Left lung (tissue), 10 donors: ENCODE results near the gene NOXO1. TPM values are rescaled to one million over a fixed set of nuclear protein-coding genes. Genes with fewer than 3 reads are reported as not detected.

Experiments used
- ATAC-seq: fragments of 200-7000 bp; cut with Tn5 transposase; one replicate; pipeline ENCODE4 v1.9.1; 2020; ENCODE audit warnings: moderate library complexity
- DNase-seq, 4 donors: peaks; one replicate each; pipeline ENCODE4 v3.0.0-alpha.2; 2013 to 2020
- H3K27ac ChIP-seq, 2 donors: fragments of 200-600 bp; sonication (generic) in 1 of 2; one replicate each; pipeline versions ENCODE4 v1.5.0 to v1.8.0; 2020 to 2021
- H3K27me3 ChIP-seq, 2 donors: fragments of 200-600 bp; sonication (generic) in 1 of 2; one replicate each; pipeline versions ENCODE4 v1.5.0 to v1.8.0; 2020 to 2021
- H3K36me3 ChIP-seq, 2 donors: fragments of 200-600 bp; sonication (generic) in 1 of 2; one replicate each; pipeline versions ENCODE4 v1.5.0 to v1.8.0; 2020 to 2021
- H3K4me1 ChIP-seq, 2 donors: fragments of 200-600 bp; one replicate each; pipeline ENCODE4 v1.8.0; 2021
- H3K4me3 ChIP-seq, 2 donors: fragments of 200-600 bp; sonication (generic) in 1 of 2; one replicate each; pipeline versions ENCODE4 v1.5.0 to v1.8.0; 2020 to 2021; ENCODE audit warnings: mild to moderate bottlenecking in 1 of 2
- H3K9me3 ChIP-seq, 2 donors: fragments of 200-600 bp; sonication (generic) in 1 of 2; one replicate each; pipeline versions ENCODE4 v1.5.0 to v1.8.0; 2020 to 2021
- intact Hi-C, 2 donors: fragments of 100-400 bp; cut with DNase I; formaldehyde crosslinking; loops; one replicate each; pipeline versions ENCODE4 v1.11.2 to v1.14.2; 2022
- polyA plus RNA-seq, 6 donors: library from polyadenylated mRNA; unstranded; fragments of 120-200 nt; gene quantifications; one replicate each; pipeline ENCODE4 v1.2.1, GENCODE V29; 2013; ENCODE audit not compliant: insufficient read length in 6 of 6
- total RNA-seq, 2 donors: library from RNA; stranded (reverse); fragmentation: NEBNext Ultra II Directional; extraction: Animal tissue kit (Norgen Biotek cat#: 25700); gene quantifications; one replicate each; pipeline ENCODE4 v1.2.1, GENCODE V29; 2021
- TF ChIP-seq, protein P1 (sequence below), 2 donors: fragments of 200-600 bp; sonication (generic) in 1 of 2; IDR thresholded peaks; one replicate each; pipeline versions ENCODE4 v1.5.0 to v1.8.0; 2021; ENCODE audit warnings: antibody characterized with exemption in 2 of 2
- donor health status: DM: no; HTN: yes; CAD: no.
- donor health status: DM: no; HTN: no; CAD: no.

The NOXO1 gene
- total and polyA plus RNA-seq, 8 donors, result 0.30 to 5.6 (median 0.64) TPM; not detected in 2

DNA sequence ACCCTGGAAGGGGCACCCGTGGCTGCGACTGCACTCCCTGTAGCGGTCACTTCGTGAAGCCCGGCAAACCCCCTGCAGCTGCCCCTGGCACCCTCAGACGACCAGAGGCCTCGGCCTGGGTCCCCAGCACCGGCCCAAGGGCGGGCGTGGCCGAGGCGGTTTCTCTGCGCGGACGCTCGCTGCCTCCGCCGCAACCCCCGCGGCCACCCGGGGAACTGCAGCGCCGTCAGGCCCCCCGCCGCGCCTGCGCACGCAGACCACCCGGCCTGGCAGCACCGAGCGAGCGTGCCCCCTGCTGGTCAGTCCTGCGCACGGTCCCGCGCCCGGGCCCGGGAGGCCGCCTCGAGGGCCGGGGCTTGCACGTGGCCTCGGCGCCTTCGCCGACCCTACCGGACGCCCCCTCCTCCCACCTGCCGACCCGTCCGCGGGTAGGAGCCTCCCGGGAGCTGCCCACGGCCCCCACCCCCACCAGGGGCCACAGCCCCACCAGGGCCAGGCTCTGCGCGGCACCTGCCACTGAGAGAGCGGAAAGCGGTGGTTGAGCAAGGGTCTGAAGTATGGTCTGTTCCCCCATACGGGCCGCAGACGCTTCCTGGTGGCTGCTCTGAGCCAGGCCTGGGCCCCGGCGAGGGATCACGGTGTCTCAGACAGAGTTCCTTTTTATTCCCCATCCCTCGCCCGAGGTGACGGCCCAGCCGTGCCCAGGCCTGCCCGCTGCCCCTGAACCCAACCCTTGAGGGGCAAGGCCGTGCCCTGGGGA is 51.5 kb downstream of the NOXO1 start:
- peaks cover 0 to 13% of the 10 kb centered on the region in 2 donors for H3K4me1 ChIP-seq
- H3K27ac ChIP-seq, result peak overlapping the region in 1 of 2 donors; percentile 88

DNA sequence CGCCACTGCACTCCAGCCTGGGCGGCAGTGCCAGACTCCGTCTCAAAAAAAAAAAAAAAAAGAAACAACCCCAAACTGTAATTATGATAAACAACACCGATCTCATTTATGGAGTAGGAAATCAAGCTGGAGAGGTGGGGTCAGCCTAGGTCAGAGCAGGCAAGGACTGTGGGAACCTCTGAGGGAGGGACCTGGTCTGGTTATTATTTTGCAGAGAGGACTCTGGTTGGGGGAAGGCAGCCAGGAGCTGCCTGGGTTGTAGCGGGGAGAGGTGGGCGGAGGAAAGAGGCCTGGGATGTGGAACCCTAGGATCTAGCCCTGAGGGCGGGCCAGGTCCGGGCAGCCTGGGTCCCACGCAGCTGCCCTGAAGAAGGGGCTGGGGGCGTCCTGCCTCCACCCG is 52.2 kb downstream of the NOXO1 start:
- TF ChIP-seq, protein P1, sequence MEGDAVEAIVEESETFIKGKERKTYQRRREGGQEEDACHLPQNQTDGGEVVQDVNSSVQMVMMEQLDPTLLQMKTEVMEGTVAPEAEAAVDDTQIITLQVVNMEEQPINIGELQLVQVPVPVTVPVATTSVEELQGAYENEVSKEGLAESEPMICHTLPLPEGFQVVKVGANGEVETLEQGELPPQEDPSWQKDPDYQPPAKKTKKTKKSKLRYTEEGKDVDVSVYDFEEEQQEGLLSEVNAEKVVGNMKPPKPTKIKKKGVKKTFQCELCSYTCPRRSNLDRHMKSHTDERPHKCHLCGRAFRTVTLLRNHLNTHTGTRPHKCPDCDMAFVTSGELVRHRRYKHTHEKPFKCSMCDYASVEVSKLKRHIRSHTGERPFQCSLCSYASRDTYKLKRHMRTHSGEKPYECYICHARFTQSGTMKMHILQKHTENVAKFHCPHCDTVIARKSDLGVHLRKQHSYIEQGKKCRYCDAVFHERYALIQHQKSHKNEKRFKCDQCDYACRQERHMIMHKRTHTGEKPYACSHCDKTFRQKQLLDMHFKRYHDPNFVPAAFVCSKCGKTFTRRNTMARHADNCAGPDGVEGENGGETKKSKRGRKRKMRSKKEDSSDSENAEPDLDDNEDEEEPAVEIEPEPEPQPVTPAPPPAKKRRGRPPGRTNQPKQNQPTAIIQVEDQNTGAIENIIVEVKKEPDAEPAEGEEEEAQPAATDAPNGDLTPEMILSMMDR (IDR thresholded peaks at IDR 0.05), result no peak
- Histone ChIP-seq H3K4me1 (peaks cover 0 to 13% of the 10 kb centered on the region in 2 donors), H3K4me3 (peak overlapping the region; percentile 53 to 58), H3K27me3 (peaks cover 0 to 23% of the 10 kb centered on the region in 2 donors), H3K36me3 (no peaks in the 10 kb centered on the region), H3K27ac (peak overlapping the region in 1 of 2 donors; percentile 88), H3K9me3 (no peaks in the 10 kb centered on the region)
- intact Hi-C loops, result loop anchor here in 1 of 2 donors (5.0 kb wide), 1 partner anchor 62 kb away; no protein-coding TSS in a partner anchor
- DNase-seq (no peak), ATAC-seq (peak; percentile 65)

More for the DNA sequence above, 51.5 kb downstream of the NOXO1 start:
- TF ChIP-seq, protein P1 (IDR thresholded peaks at IDR 0.05), result peak; percentile 98 to 100
- Histone ChIP-seq H3K4me3 (peak overlapping the region; percentile 53 to 58), H3K27me3 (peaks cover 0 to 17% of the 10 kb centered on the region in 2 donors), H3K36me3 (no peaks in the 10 kb centered on the region), H3K9me3 (no peaks in the 10 kb centered on the region)
- DNase-seq (peak; percentile 83 to 99 (median 91)), ATAC-seq (peak; percentile 99)
- intact Hi-C loops, result loop anchor here in 1 of 2 donors (5.0 kb wide), 1 partner anchor 62 kb away; no protein-coding TSS in a partner anchor

Other genes with a start within 250 kb of the NOXO1 start
Only the 30 nearest of the 31 such genes appear.
- 10 to 100 TPM; 54.6 to 62.9 TPM for gene NME3, start 209.9 kb downstream of the NOXO1 start, total RNA-seq
- gene NME3, start 209.9 kb downstream of the NOXO1 start, polyA plus RNA-seq, result 10 to 100 TPM; 19.9 to 43.8 (median 30.2) TPM
- 10 to 100 TPM; 19.2 to 25.3 TPM for gene EME2, start 208.7 kb downstream of the NOXO1 start, total RNA-seq
- 10 to 100 TPM in 1 of 6 donors, 1 to 10 TPM in 5; 7.0 to 12.2 (median 8.7) TPM for gene EME2, start 208.7 kb downstream of the NOXO1 start, polyA plus RNA-seq
- 10 to 100 TPM; 72.5 to 91.5 TPM for gene MRPS34, start 208.3 kb downstream of the NOXO1 start, total RNA-seq
- gene MRPS34, start 208.3 kb downstream of the NOXO1 start, polyA plus RNA-seq, result 10 to 100 TPM; 47.5 to 68.9 (median 58.4) TPM
- gene SPSB3, start 198.9 kb downstream of the NOXO1 start, total RNA-seq, result 10 to 100 TPM; 30.5 to 36.2 TPM
- 10 to 100 TPM; 23.6 to 40.0 (median 33.0) TPM for gene SPSB3, start 198.9 kb downstream of the NOXO1 start, polyA plus RNA-seq
- 10 to 100 TPM; 44.0 to 47.9 TPM for gene NUBP2, start 198.5 kb downstream of the NOXO1 start, total RNA-seq
- 10 to 100 TPM; 32.6 to 56.4 (median 41.0) TPM for gene NUBP2, start 198.5 kb downstream of the NOXO1 start, polyA plus RNA-seq
- 1 to 10 TPM in 1 of 2 donors, under 1 TPM in 1; 0.37 to 2.2 TPM for gene IGFALS, start 187.8 kb downstream of the NOXO1 start, total RNA-seq
- gene IGFALS, start 187.8 kb downstream of the NOXO1 start, polyA plus RNA-seq, result 1 to 10 TPM; 1.8 to 3.3 (median 2.6) TPM
- 10 to 100 TPM; 47.1 to 62.0 TPM for gene HAGH, start 154.6 kb downstream of the NOXO1 start, total RNA-seq
- gene HAGH, start 154.6 kb downstream of the NOXO1 start, polyA plus RNA-seq, result 10 to 100 TPM; 21.0 to 29.9 (median 24.9) TPM
- gene FAHD1, start 154.3 kb downstream of the NOXO1 start, total RNA-seq, result 10 to 100 TPM; 20.9 to 22.4 TPM
- gene FAHD1, start 154.3 kb downstream of the NOXO1 start, polyA plus RNA-seq, result 10 to 100 TPM; 17.4 to 23.2 (median 19.0) TPM
- gene MEIOB, start 109.3 kb downstream of the NOXO1 start, total RNA-seq, result not detected
- gene MEIOB, start 109.3 kb downstream of the NOXO1 start, polyA plus RNA-seq, result under 1 TPM; 0.37 to 0.75 (median 0.59) TPM
- 1 to 10 TPM in 1 of 2 donors, not detected in 1; 1.4 TPM for gene HS3ST6, start 63.1 kb downstream of the NOXO1 start, total RNA-seq
- under 1 TPM in 3 of 6 donors, not detected in 3; 0.13 to 0.21 (median 0.15) TPM for gene HS3ST6, start 63.1 kb downstream of the NOXO1 start, polyA plus RNA-seq
- 10 to 100 TPM; 26.1 to 66.7 TPM for gene MSRB1, start 38.3 kb downstream of the NOXO1 start, total RNA-seq
- gene MSRB1, start 38.3 kb downstream of the NOXO1 start, polyA plus RNA-seq, result 10 to 100 TPM in 5 of 6 donors, 1 to 10 TPM in 1; 9.8 to 15.5 (median 14.4) TPM
- gene RPL3L, start 26.8 kb downstream of the NOXO1 start, total RNA-seq, result under 1 TPM in 1 of 2 donors, not detected in 1; 0.13 TPM
- gene RPL3L, start 26.8 kb downstream of the NOXO1 start, polyA plus RNA-seq, result under 1 TPM in 5 of 6 donors, not detected in 1; 0.11 to 0.20 (median 0.16) TPM
- gene NDUFB10, start 21.9 kb downstream of the NOXO1 start, total RNA-seq, result 100 to 1,000 TPM in 1 of 2 donors, 10 to 100 TPM in 1; 97.8 to 102 TPM
- gene NDUFB10, start 21.9 kb downstream of the NOXO1 start, polyA plus RNA-seq, result 10 to 100 TPM; 77.6 to 96.8 (median 90.0) TPM
- 1,000 to 10,000 TPM; 1,832 to 2,162 TPM for gene RPS2, start 16.6 kb downstream of the NOXO1 start, total RNA-seq
- 1,000 to 10,000 TPM; 2,190 to 2,607 (median 2,300) TPM for gene RPS2, start 16.6 kb downstream of the NOXO1 start, polyA plus RNA-seq
- not detected for gene RNF151, start 14.6 kb downstream of the NOXO1 start, total RNA-seq
- under 1 TPM in 1 of 6 donors, not detected in 5; 0.17 TPM for gene RNF151, start 14.6 kb downstream of the NOXO1 start, polyA plus RNA-seq
- 10 to 100 TPM; 25.8 to 30.9 TPM for gene TBL3, start 9.4 kb downstream of the NOXO1 start, total RNA-seq
- gene TBL3, start 9.4 kb downstream of the NOXO1 start, polyA plus RNA-seq, result 10 to 100 TPM; 27.2 to 38.8 (median 31.8) TPM
- 10 to 100 TPM; 25.8 to 26.1 TPM for gene GFER, start 2.7 kb upstream of the NOXO1 start, total RNA-seq
- 10 to 100 TPM; 15.7 to 21.5 (median 19.1) TPM for gene GFER, start 2.7 kb upstream of the NOXO1 start, polyA plus RNA-seq
- under 1 TPM; 0.31 to 0.32 TPM for gene SYNGR3, start 8.5 kb upstream of the NOXO1 start, total RNA-seq
- gene SYNGR3, start 8.5 kb upstream of the NOXO1 start, polyA plus RNA-seq, result under 1 TPM; 0.21 to 0.93 (median 0.42) TPM
- gene ZNF598, start 28.4 kb upstream of the NOXO1 start, total RNA-seq, result 10 to 100 TPM; 31.5 to 45.9 TPM
- 10 to 100 TPM; 15.2 to 27.8 (median 20.9) TPM for gene ZNF598, start 28.4 kb upstream of the NOXO1 start, polyA plus RNA-seq
- gene NPW, start 38.3 kb upstream of the NOXO1 start, total RNA-seq, result 1 to 10 TPM in 1 of 2 donors, under 1 TPM in 1; 0.94 to 3.1 TPM
- 1 to 10 TPM; 1.7 to 5.4 (median 2.7) TPM for gene NPW, start 38.3 kb upstream of the NOXO1 start, polyA plus RNA-seq
- gene NHERF2, start 45.4 kb upstream of the NOXO1 start, total RNA-seq, result 100 to 1,000 TPM; 186 to 349 TPM
- 100 to 1,000 TPM in 3 of 6 donors, 10 to 100 TPM in 3; 68.1 to 170 (median 103) TPM for gene NHERF2, start 45.4 kb upstream of the NOXO1 start, polyA plus RNA-seq
- 10 to 100 TPM; 19.4 to 29.8 TPM for gene NTHL1, start 66.4 kb upstream of the NOXO1 start, total RNA-seq
- 10 to 100 TPM; 20.2 to 30.0 (median 25.8) TPM for gene NTHL1, start 66.4 kb upstream of the NOXO1 start, polyA plus RNA-seq
- 100 to 1,000 TPM; 116 to 126 TPM for gene TSC2, start 66.5 kb upstream of the NOXO1 start, total RNA-seq
- gene TSC2, start 66.5 kb upstream of the NOXO1 start, polyA plus RNA-seq, result 100 to 1,000 TPM; 116 to 166 (median 131) TPM
- 10 to 100 TPM; 63.2 to 73.5 TPM for gene PKD1, start 154.4 kb upstream of the NOXO1 start, total RNA-seq
- gene PKD1, start 154.4 kb upstream of the NOXO1 start, polyA plus RNA-seq, result 100 to 1,000 TPM in 4 of 6 donors, 10 to 100 TPM in 2; 90.1 to 165 (median 116) TPM
- under 1 TPM; 0.73 to 0.84 TPM for gene RAB26, start 167.2 kb upstream of the NOXO1 start, total RNA-seq
- 1 to 10 TPM in 5 of 6 donors, under 1 TPM in 1; 0.91 to 1.9 (median 1.7) TPM for gene RAB26, start 167.2 kb upstream of the NOXO1 start, polyA plus RNA-seq
- 10 to 100 TPM; 69.5 to 88.1 TPM for gene TRAF7, start 174.3 kb upstream of the NOXO1 start, total RNA-seq
- 10 to 100 TPM; 48.6 to 59.5 (median 52.2) TPM for gene TRAF7, start 174.3 kb upstream of the NOXO1 start, polyA plus RNA-seq
- under 1 TPM; 0.05 to 0.06 TPM for gene CASKIN1, start 215.1 kb upstream of the NOXO1 start, total RNA-seq
- gene CASKIN1, start 215.1 kb upstream of the NOXO1 start, polyA plus RNA-seq, result under 1 TPM; 0.18 to 0.56 (median 0.42) TPM
- gene MLST8, start 224.0 kb upstream of the NOXO1 start, total RNA-seq, result 10 to 100 TPM; 32.1 to 39.0 TPM
- 10 to 100 TPM; 29.8 to 40.3 (median 37.0) TPM for gene MLST8, start 224.0 kb upstream of the NOXO1 start, polyA plus RNA-seq
- 10 to 100 TPM in 1 of 2 donors, 1 to 10 TPM in 1; 6.7 to 15.3 TPM for gene BRICD5, start 229.4 kb upstream of the NOXO1 start, total RNA-seq
- 1 to 10 TPM; 2.9 to 7.9 (median 4.9) TPM for gene BRICD5, start 229.4 kb upstream of the NOXO1 start, polyA plus RNA-seq
- gene PGP, start 233.4 kb upstream of the NOXO1 start, total RNA-seq, result 10 to 100 TPM; 14.4 to 24.4 TPM
- gene PGP, start 233.4 kb upstream of the NOXO1 start, polyA plus RNA-seq, result 10 to 100 TPM in 1 of 6 donors, 1 to 10 TPM in 5; 7.1 to 14.5 (median 8.7) TPM